GM19372 (cell line): ENCODE measurements around the gene CMTM3.
"Not testable (repeated sequence)": the region's sequence is repeated elsewhere in the genome, so short reads cannot be mapped to it uniquely, and the experiment has no call there.

Experiments used
- ATAC-seq: cut with Tn5 transposase; IDR thresholded peaks from one replicate; pipeline ENCODE4 v1.9.1; 2021; ENCODE audit warnings: mild to moderate bottlenecking, low read depth, moderate library complexity; ENCODE audit not compliant: unreplicated experiment

Gene CMTM3

DNA sequence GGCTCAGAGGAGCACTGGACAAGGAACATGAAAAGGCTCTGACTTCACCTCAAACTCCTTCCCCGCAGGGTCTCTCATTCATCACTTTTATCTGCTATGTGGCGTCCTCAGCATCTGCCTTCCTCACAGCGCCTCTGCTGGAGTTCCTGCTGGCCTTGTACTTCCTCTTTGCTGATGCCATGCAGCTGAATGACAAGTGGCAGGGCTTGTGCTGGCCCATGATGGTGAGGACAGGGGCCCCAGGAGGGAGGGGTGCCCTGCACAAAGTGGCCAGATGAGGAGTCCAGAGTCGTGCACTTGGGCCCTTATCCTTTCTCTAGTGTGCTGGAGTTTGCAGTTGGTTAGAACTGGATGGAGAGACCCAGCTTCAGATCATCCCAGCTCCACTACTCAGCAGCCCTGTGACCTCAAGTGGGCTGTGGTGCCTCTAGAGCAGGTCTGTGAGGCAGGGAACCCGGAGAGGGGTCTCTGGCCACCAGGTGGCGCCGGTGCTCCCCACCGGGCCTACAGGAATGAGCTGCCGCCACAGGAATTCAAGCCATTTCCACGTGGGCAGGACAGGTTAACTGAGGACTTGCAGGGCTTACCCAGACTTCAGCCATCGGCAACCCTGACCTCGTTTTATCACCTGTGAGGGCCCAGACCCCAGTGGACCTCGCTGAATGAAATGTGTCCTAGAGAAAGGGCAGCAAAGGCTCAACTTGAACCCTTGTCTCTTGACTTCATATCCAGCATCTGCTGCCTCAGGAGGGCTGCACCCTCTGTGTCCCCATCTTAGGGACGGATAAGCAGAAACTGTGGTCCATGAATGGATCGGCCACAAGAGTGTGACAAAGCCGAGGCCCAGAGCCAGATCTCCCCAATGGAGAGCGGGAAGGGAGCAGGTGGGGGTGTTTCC lies 4.0 kb downstream of the CMTM3 start:
- no peak for ATAC-seq

DNA sequence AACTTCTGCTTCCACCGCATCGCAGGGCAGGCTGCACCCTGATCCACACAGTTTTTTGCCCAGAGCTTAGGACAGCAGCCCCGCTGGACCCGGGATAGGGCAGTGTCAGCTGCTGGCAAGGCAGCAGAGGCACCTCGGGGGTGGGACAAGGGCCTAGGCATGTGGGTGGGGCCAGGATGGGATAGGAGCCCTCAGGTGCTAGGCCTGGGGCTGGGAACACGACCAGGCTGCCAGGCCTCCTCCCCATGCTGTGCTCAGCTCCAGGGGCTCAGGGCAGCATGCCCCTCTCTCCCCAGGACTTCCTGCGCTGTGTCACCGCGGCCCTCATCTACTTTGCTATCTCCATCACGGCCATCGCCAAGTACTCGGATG lies 4.6 kb downstream of the CMTM3 start:
- no peak for ATAC-seq

DNA sequence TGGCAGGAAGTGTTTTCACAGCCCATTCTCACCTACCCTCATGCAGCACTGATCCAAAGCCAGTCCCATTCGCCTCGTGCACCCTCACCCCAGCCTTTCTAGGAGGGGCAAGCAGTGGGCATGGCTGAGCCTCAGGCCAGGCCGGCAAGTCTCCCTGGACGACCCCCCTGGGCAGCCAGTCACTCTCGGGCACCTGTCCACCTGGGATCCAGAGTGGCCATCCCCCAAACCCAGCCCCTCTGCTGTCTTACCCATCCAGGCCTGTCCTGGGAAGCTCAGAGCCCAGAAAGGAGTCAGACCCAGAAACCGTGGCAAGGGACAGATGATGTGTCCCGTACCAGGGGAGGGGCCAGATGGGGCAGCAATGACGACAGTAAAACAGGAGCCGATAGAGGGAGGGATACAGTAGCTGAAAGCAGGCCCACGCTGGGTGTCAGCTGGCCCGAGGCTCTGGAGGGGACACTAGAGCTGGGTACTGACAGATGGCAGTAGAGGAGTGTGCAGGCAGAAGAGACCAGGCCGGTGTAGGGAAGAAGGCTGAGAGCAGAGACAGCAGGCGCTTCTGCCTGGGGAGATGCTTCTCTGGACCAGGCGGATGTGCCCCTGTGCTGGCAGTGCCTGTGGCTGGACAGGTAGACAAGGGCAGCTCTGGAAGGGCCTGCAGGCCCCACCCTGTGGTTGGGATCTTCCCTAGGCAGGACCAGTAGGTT lies 5.8 kb downstream of the CMTM3 start:
- ATAC-seq, result no peak

DNA sequence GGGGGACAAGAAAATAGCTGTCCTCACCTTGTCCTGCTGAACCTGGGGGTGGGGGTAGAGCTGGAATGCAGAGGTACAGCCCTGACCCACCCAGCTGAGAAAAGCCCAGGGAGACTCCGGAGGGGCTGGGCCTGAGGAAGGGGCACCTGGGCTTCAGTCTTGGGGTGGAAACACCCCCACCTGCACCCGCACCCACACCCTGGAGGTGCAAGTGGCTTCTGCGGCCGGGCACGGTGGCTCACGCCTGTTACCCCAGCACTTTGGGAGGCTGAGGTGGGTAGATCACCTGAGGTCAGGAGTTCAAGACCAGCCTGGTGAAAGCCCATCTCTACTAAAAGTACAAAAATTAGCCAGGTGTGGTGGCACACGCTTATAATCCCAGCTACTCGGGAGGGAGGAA lies 7.4 kb downstream of the CMTM3 start:
- not testable (repeated sequence) for ATAC-seq

DNA sequence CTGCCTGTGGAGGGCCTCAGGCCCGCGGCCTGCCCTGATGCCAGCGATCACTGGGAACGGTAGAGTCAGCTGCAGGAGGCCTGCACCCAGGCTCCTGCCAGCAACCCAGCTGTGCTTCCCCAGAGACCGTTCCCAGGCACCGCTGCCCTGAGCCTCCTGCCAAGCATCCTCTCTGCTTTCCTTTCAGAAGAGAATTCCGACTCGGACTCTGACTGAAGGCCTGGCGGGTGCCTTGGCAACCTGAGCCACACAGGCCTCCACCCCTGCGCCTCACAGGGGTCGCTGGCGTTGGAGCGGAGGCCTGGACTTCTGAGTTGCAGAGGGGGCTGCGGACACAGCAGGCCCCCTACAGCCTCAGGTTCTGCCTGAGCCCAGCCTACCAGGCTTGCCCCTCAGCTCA lies 7.9 kb downstream of the CMTM3 start:
- ATAC-seq, result no peak

DNA sequence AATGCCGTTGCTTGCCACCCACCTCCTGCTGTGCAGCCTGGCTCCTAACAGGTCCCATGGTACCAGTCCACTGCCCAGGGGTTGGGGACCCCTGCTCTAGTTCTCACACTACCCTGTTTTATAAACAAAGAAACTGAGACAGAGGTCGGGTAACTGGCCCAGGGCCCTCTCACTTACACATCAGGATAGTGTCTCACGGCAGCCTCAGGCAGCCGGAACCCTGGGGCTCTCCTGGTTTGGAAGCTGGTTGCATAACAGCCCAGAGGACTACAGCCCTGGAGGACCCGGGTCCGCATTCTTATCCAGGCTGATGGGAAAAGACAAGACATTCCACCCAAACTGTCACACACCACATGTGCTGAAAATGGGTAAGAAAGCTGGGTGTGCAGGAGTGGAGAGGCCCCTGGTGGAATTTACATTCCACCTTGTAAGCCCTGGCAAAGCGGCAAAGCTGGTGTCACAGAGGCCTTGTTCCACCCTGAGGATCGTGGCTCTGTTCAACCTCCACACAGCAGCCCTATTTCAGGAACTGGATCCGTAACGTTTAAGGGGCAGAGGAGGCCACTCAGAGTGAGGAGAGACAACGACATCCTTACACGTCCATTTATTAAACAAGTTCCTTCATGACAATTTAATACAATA lies 9.8 kb downstream of the CMTM3 start:
- no peak for ATAC-seq

DNA sequence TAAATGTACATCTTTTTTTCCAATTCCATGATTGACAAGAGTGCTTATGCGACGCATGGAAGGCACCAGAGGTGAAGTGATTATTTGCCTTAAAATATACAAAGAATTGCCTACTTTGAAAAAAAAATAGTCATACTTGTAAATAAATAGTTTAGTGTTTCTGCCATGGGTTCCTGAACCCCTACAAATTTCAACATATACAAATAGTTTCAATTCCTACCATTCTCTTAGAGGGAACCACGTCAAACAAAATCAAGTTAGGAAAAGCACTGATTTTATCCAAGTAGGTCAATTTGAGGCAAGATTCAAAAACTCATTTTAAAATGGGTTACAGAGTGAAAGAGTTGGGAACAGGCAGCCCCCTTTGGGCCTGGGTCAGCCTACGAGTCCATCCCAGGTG lies 11.7 kb downstream of the CMTM3 start:
- ATAC-seq, result no peak

DNA sequence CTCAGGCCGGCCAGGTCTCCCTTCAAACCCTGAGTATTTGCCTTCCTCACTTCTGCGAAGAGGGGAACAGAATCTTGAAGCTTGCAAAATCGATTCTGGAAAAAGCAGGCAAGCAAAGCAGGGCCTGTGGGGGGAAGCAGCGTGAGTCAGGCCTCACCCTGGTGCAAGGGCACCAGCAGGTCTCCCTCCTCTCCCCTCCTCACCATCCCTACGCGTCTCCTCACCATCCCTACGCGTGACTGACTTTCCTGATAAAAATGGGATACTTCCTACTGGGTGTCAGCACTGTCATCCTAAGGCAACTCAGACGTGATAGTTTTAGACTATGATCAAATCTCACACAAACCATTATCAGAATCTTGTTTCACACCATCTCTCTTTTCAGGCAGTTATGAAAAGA lies 12.1 kb downstream of the CMTM3 start:
- ATAC-seq, result no peak

DNA sequence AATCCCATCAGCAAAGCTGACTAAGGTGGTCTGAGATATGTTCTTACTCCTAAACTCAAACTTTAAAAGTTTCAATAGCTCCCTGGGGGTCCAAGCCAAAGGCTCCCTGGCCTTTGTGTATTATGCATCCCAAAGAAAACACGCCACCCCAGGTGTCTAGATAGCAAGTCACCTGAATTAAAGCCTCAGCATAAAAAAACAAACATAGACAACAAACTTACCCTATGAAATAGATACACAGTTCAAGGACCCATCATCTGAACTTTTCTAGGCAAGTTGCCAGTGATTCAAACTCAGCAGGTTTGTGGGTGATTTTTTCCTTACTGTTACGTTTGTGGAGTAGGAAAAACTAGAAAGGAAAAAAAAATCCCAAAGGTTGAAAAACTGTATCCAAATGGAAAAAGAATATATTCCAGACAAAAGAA lies 12.5 kb downstream of the CMTM3 start:
- ATAC-seq, result no peak

DNA sequence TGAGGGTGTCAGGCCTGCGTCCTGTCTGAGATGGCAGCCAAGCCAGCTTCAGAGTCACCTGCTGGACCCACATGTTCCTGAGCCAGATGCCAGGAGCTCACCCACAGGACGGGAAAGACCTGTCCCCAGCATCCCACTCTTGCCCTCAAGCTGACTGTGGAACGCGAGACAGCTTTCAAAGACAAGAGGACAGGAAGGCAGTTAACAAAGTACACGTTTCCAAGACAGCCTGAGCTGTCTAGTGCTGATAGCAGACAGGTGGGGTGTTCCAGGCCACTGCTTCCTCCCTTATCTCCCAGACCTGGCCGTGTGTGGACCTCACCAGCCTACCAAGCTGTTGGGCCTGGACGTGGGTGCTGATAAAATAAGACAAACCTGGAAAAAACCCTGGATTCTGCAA lies 13.2 kb downstream of the CMTM3 start:
- no peak for ATAC-seq

DNA sequence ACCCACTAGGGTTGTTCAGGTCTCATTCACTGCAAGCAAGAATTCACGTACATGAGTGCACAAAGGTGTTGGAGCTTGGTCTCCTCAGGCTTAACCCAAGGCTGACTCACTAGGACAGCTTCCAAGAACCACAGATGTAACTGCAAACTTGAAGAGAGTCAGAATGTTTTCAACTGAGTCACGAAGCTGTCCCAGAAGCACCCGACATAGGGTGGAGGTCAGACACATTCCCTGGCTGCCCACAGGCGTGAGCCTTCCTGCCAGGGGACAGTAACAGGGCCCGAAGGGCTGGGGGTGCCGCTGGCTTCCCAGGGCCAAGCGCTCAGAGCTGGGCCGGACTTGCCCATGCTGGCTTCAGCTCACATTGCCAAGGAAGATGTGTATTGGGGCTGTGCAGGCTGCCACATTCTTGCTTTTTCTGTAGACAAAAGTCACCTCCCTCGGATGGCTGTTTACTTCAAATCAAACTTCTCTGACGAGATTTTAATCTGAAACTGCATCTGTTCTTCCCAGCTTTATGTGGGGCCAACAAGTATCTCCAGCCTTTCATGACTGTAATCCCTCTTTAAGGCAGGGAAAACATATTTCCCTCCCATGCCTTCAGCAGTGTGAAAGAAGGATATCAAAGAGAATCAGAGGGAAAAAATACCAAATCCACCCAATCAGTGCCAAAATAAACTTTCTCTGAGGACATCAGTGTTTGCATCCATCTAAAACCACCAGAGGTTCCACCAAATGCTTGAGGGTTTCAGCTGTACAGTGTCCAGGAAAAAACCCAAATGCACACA lies 14.3 kb downstream of the CMTM3 start:
- no peak for ATAC-seq

DNA sequence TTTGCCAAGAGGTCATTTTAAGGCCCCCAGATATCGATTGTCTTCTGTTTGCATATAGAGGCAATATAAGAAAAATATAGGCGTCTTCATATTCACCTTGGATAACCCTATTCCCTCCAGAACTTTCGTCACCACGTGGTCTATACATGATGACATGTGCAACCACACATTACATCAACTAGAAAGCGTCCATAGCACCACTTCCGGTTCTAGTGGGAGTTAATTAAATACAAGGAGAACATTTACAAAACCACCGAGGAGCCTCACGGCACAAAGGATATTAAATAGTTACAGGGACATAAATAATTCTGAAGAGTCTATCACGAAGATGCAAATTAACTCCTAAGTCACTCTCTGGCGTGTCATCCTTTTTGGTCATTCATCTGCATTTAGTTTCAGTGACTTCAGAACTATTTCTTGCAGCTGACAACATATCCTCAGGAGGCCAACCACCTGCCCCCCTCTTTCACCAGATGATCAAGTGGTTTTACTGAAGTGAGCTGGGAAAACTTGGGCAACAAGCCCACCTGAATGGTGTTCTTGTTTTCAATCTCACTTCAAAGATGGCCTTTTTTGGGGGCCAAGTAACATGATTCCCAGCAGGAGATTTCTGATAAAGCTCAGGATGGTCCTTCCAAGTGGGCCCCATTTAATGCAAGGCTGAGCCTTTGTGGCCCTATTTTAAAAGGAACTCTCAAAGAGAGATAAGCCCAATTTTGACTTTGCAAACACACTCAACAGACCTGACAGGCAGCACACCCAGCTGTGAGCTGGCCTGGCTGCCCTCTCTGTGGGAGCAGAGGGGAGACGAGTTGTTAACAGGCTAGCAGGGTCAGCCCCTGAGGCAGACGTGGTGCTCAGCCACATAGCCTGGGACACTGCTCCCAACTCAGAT lies 15.3 kb downstream of the CMTM3 start:
- ATAC-seq, result no peak

DNA sequence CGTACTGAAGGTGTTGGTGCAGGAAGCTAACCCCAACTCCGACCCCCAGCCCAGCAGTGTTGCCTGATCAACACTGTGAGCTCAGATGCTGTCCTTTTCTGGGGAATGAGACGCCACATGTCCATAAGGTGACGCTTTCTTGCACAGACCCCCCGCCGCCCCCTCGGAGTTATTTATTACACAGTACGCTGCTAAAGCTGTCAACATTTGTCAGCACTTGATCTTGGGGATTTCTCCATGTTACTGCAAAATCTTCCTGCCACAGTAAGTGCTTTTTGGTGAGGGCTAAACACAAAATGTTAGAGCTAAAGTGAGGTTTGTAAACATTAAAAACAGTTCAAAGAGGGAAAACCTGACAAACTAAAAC lies 15.9 kb downstream of the CMTM3 start:
- no peak for ATAC-seq

DNA sequence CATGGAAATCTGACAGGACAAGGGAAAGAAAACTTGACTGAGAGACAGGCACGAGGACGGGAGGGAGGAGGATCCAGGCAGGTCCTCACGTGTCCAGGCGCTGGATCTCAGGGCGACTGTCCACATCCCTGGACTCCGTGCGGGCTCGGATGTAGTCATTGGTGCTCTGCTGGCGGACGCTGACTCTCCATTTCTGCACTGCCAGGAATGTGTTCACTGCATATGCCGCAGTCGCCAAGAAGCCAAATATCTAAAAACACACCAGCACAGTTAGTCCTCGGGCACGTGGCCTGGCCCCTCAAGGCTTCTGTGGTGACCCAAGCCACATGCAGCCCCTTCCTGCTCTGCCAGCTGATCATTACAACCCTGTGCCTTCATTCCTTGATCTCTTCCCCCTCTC lies 17.5 kb downstream of the CMTM3 start:
- no peak for ATAC-seq

DNA sequence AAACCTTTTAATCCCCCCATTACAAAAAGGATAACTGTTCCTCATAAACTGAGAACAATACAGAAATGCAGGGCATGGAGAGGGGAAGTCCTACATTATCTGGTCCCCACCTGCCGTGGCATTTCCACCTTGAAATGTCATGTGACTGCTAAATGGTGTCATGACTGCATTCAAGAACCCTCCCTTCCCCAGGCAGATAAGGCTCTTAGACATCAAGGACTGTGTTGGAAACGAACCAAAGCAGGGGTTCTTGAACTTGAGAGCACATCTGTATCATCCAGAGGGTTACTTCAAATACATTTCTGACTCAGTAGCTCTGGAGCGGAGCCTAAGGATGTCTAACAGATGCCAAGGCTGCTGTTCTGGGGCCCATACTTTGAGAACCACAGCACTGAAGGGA lies 18.4 kb downstream of the CMTM3 start:
- no peak for ATAC-seq

DNA sequence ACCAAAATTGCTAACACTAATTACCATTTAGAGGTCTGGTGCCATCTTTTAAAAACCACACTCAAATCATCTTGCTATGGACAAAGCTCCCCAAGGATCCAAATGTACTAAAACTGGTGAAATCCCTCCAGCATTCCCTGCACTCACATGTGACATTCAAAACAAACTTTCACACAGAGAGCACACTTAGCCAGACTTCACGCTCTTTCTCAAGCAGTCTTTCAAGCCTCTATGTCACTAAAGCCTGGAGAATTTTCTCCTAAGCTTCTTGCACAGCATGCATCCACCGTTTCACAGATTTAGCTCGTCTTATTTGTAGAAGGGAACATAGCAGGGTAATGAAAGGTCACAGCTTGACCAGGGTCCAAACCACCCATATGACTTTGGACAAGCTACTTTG lies 19.3 kb downstream of the CMTM3 start:
- ATAC-seq, result no peak

DNA sequence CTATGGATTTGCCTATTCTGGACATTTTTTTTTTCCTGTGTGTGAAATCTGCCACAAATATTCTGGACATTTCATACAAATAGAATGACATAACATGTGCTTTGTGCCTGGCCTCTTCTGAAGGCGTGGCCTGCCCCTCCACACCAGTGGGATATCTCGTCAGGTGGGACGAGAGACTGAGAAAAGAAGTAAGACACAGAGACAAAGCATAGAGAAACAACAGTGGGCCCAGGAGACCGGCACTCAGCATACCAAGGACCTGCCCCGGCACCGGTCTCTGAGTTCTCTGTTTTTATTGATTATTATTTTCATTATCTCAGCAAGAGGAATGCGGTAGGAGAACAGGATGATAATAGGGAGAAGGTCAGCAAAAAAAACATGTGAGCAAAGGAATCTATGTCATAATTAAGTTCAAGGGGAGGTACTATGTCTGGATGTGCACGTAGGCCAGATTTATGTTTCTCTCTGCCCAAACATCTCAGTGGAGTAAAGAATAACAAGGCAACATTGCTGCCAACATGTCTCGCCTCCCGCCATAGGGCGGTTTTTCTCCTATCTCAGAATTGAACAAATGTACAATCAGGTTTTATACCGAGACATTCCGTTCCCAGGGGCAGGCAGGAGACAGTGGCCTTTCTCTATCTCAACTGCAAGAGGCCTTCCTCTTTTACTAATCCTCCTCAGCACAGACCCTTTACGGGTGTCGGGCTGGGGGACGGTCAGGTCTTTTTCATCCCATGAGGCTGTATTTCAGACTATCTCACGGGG lies 23.3 kb downstream of the CMTM3 start:
- ATAC-seq, result not testable (repeated sequence)

DNA sequence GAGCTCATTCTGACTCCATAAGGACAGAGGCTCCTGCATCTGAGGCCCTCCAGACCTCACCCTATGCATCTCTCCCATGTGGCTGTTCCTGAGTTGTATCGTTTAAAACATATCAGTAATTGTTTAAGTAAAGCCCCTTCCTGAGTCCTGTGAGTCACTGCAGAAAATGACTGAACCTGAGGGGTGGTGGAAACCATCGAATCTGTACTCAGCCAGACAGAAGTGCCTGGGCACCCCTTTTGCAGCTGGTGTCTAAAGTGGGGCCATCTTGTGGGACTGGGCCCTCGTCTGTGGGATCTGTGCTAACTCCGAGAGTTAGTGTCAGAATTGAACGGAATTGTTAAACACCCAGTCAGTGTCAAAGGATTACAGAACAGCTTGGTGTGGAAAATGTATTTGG lies 25.4 kb downstream of the CMTM3 start:
- no peak for ATAC-seq
